AG04450 (cell line): ENCODE data around the gene LDB2. TPM values are rescaled to one million over a fixed set of nuclear protein-coding genes. Genes with fewer than 3 reads are reported as not detected.

Experiments used
- CTCF ChIA-PET: fragments of 300-600, 350-600 bp; formaldehyde crosslinking; extraction: SDS; loops from one replicate; lab custom pipeline; 2022; ENCODE audit warnings: antibody characterized with exemption, inconsistent platforms; lab: Charles Lee
- POLR2A ChIA-PET: fragments of 350-600 bp; formaldehyde crosslinking; extraction: SDS; loops from one replicate; lab custom pipeline; 2021; ENCODE audit warnings: antibody characterized with exemption, inconsistent platforms; lab: Yijun Ruan, JAX
- DNase-seq: peaks from one replicate; pipeline ENCODE4 v3.0.0-alpha.2; 2011; ENCODE audit warnings: low read depth, low spot score
- H3K27ac ChIP-seq: one replicate; pipeline ENCODE4 v1.5.1; 2012; ENCODE audit warnings: low read depth, low read length, control low read depth
- H3K27me3 ChIP-seq: one replicate; pipeline ENCODE4 v1.6.0; 2012; ENCODE audit warnings: low read length; ENCODE audit not compliant: control insufficient read depth, insufficient read depth
- H3K4me3 ChIP-seq: 2 replicates; pipeline ENCODE4 v1.5.1; 2011; ENCODE audit warnings: mild to moderate bottlenecking, low read depth, low read length, control low read depth
- H3K9me3 ChIP-seq: 2 replicates; pipeline ENCODE4 v1.5.1; 2012; ENCODE audit warnings: low read length; ENCODE audit not compliant: control insufficient read depth, insufficient read depth
- polyA plus RNA-seq: library from polyadenylated mRNA; depleted of rRNA; stranded (reverse); fragments of >200 nt; gene quantifications from 2 replicates; pipeline ENCODE4 v1.2.3, GENCODE V29; 2011
- TF ChIP-seq, protein P1 (sequence below): IDR thresholded peaks from 2 replicates; pipeline ENCODE4 v1.5.1; 2011; ENCODE audit warnings: low read depth, low read length, control low read depth, inconsistent platforms

The LDB2 gene
- polyA plus RNA-seq, 1 experiment, result 180 TPM

DNA sequence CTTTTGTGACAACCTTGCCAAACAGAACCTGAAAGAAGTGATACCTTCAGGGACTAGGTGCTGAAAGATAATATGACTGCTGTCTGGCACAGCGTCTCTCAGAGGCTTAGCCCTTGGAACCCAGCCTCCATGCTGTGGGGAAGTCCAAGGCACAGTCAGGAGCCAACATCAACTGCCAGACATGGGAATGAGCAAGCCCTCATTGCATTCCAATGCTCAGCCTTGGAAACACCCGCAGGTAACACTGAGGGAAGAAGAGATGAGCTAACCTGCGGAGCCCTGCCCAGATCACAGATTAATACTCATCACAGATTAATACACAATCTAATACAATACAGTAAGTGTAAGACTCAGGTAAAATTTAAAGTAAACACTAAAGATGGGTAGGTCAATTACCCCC is 31.5 kb downstream of the LDB2 start:
- TF ChIP-seq, protein P1, sequence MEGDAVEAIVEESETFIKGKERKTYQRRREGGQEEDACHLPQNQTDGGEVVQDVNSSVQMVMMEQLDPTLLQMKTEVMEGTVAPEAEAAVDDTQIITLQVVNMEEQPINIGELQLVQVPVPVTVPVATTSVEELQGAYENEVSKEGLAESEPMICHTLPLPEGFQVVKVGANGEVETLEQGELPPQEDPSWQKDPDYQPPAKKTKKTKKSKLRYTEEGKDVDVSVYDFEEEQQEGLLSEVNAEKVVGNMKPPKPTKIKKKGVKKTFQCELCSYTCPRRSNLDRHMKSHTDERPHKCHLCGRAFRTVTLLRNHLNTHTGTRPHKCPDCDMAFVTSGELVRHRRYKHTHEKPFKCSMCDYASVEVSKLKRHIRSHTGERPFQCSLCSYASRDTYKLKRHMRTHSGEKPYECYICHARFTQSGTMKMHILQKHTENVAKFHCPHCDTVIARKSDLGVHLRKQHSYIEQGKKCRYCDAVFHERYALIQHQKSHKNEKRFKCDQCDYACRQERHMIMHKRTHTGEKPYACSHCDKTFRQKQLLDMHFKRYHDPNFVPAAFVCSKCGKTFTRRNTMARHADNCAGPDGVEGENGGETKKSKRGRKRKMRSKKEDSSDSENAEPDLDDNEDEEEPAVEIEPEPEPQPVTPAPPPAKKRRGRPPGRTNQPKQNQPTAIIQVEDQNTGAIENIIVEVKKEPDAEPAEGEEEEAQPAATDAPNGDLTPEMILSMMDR, result no peak
- Histone ChIP-seq H3K9me3 (no peaks in the 10 kb centered on the region; the same call in 1 of the 2 replicates), H3K27ac (no peak overlapping the region), H3K27me3 (no peaks in the 10 kb centered on the region), H3K4me3 (no peak overlapping the region)
- CTCF ChIA-PET, result interaction anchor here (1.0 kb wide), 1 partner anchor 457 kb away, joined by 3 read pairs; no protein-coding TSS in a partner anchor
- POLR2A ChIA-PET, result no interaction called here
- DNase-seq, result no peak

DNA sequence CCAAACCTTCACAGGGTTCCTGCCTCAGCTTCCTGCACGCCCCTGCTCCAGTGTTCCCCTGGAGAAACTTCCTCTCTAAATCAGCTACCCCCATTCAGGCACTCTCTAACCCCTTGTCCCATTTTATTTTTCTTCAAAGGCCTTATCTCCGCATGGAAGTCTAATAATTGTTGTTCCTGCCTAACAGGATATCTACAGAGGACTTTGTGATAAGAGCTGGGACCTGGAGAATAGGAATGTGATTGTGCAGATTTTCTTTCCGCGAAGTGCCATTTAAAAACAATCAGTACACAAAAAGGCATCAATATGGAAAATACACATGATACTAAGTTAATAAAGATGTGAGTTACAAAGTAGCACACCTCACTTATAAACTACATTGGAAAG is 32.6 kb downstream of the LDB2 start:
- ChIA-PET CTCF (interaction anchor here (0.8 to 1.0 kb wide), 2 partner anchors 458 kb away, joined by 3 read pairs; no protein-coding TSS in a partner anchor), POLR2A (interaction anchor here (0.6 kb wide), 1 partner anchor 10 kb away, joined by 3 read pairs; no protein-coding TSS in a partner anchor)
- H3K4me3 ChIP-seq, result no peak overlapping the region
- TF ChIP-seq, protein P1, result no peak
- DNase-seq, result no peak
- H3K27me3 ChIP-seq, result no peaks in the 10 kb centered on the region
- no peak overlapping the region for H3K27ac ChIP-seq
- H3K9me3 ChIP-seq, result no peaks in the 10 kb centered on the region; the same call in 1 of the 2 replicates

DNA sequence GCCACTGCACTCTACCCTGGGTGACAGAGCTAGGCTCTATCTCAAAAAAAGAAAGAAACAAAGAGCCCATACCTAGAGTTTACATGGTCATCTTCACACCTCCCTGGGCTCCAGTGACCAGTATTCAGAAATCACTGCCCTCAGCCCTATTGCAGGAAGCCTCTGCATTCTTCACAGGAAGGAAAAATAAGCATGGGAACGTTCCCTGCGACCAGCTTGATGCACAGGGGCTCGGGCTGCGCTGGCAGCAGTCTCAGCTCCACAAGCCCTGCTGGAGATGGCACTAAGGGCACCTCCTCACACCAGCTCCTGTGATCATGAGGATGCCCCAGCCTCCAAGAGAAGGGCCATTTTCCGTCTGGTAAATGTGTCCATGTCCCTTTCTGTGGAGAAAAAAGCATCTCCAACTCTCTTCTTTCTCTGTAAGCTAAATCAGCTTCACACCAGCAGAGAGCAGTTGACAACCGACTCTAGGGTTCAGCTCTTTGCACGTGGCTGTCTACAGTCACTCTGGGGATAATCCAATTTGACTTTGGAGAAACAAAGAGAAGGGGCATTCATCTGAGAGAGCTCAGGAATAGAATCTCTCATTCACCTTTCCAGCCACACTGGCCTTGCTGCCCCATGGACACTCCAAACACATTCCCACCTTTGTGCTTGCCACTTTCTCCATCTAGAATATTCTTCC is 33.1 kb downstream of the LDB2 start:
- ChIA-PET CTCF (interaction anchor here (0.8 kb wide), 1 partner anchor 458 kb away, joined by 3 read pairs; no protein-coding TSS in a partner anchor), POLR2A (no interaction called here)
- Histone ChIP-seq H3K27ac (no peak overlapping the region), H3K4me3 (no peak overlapping the region), H3K27me3 (no peaks in the 10 kb centered on the region), H3K9me3 (no peaks in the 10 kb centered on the region; the same call in 1 of the 2 replicates)
- DNase-seq, result no peak
- TF ChIP-seq, protein P1, result no peak

DNA sequence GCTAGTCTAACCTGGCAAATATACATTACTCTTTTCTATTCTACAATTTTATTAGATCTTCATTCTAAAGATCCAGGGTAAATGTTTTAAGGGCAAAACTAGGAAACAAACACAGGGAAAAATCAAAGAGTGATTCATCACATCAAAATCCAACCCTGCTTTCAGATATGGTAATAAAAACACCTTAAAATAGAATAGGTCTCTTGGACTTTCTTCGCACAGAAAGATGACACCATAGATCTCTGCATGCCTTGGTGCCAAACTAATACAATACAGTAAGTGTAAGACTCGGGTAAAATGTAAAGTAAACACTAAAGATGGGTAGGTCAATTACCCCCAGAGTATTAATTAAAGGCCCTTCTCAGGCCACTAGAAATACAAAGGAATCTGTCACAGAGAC is 34.2 kb downstream of the LDB2 start:
- TF ChIP-seq, protein P1, result no peak
- H3K27ac ChIP-seq, result no peak overlapping the region
- POLR2A ChIA-PET, result no interaction called here
- no peak overlapping the region for H3K4me3 ChIP-seq
- no peak for DNase-seq
- no peaks in the 10 kb centered on the region for H3K27me3 ChIP-seq
- H3K9me3 ChIP-seq, result no peaks in the 10 kb centered on the region; the same call in 1 of the 2 replicates
- CTCF ChIA-PET, result interaction anchor here (0.7 kb wide), 1 partner anchor 160 kb away, joined by 4 read pairs; no protein-coding TSS in a partner anchor

DNA sequence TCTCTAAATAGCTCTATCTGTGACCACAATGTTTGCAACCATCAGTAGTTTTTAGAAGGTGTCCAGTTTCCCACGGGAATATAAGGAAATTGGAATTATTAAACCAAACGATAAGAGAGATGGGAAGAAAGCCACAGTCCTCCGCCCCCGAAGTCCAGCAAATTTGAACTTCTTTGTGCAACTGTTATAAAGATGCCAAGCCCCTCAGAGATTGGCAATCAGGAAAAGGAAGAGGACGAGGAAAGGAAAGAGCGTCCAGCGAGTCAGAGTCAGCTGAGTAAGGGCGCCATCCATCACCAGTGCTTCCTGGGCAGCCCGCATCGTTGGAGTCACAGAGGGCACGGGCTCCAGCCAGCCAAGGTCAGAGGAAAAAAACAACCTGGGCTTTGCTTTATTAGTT is 35.7 kb downstream of the LDB2 start:
- Histone ChIP-seq H3K9me3 (no peaks in the 10 kb centered on the region; the same call in 1 of the 2 replicates), H3K27me3 (no peaks in the 10 kb centered on the region), H3K4me3 (no peak overlapping the region), H3K27ac (no peak overlapping the region)
- TF ChIP-seq, protein P1, result no peak
- no peak for DNase-seq
- ChIA-PET CTCF (interaction anchor here (0.6 kb wide), 1 partner anchor 90 kb away, joined by 4 read pairs; no protein-coding TSS in a partner anchor), POLR2A (no interaction called here)
